Keratinocyte (primary cell): ENCODE measurements around the gene NRG3. TPM values are rescaled to one million over a fixed set of nuclear protein-coding genes. Genes with fewer than 3 reads are reported as not detected.

ENCODE experiments used
- DNase-seq: peaks from one replicate; pipeline ENCODE4 v3.0.0-alpha.2; 2011; ENCODE audit warnings: low read depth, missing footprints, low spot score
- FAIRE-seq: peaks from 2 replicates; lab custom pipeline; 2011; peaks lifted over from hg19 to GRCh38; lab: Jason Lieb, UNC
- H2AFZ ChIP-seq: 2 replicates; pipeline ENCODE4 v1.6.0; 2012; ENCODE audit warnings: low read length, control low read depth, inconsistent platforms; ENCODE audit not compliant: control insufficient read depth
- H3K27ac ChIP-seq: 2 replicates; pipeline ENCODE4 v1.5.1; 2011; ENCODE audit warnings: low read length; ENCODE audit not compliant: control insufficient read depth, insufficient read depth
- H3K27me3 ChIP-seq: 3 replicates; pipeline ENCODE4 v1.6.0; 2011; ENCODE audit warnings: low read length; ENCODE audit not compliant: control insufficient read depth, insufficient read depth; ENCODE audit errors: extremely low read depth
- H3K36me3 ChIP-seq, 2 experiments: 2 replicates in 1 of 2; 3 replicates in 1 of 2; pipeline ENCODE4 v1.5.1; 2011; ENCODE audit warnings: low read length in 2 of 2, mild to moderate bottlenecking in 1 of 2; ENCODE audit not compliant: control insufficient read depth in 2 of 2, insufficient read depth in 2 of 2; ENCODE audit errors: extremely low read depth in 1 of 2
- H3K4me1 ChIP-seq: 3 replicates; pipeline ENCODE4 v1.5.1; 2011; ENCODE audit warnings: low read length; ENCODE audit not compliant: control insufficient read depth, insufficient read depth; ENCODE audit errors: extremely low read depth
- H3K4me2 ChIP-seq: 3 replicates; pipeline ENCODE4 v1.6.0; 2011; ENCODE audit warnings: low read depth, low read length; ENCODE audit not compliant: control insufficient read depth, insufficient read depth; ENCODE audit errors: extremely low read depth
- H3K4me3 ChIP-seq, 3 experiments: fragments of 200-600 bp in 1 of 3; sonication (generic) in 1 of 3; 2 replicates in 2 of 3; 3 replicates in 1 of 3; pipeline ENCODE4 v1.5.1; 2011 to 2016; ENCODE audit warnings: low read length in 3 of 3, mild to moderate bottlenecking in 3 of 3, control low read depth in 2 of 3, inconsistent platforms in 1 of 3, low read depth in 1 of 3, mixed read lengths in 1 of 3, mixed run types in 1 of 3, moderate library complexity in 1 of 3; ENCODE audit not compliant: control insufficient read depth in 2 of 3, insufficient read depth in 2 of 3; ENCODE audit errors: extremely low read depth in 1 of 3
- H3K79me2 ChIP-seq: 2 replicates; pipeline ENCODE4 v1.6.0; 2012; ENCODE audit warnings: low read length; ENCODE audit not compliant: control insufficient read depth, insufficient read depth
- H3K9ac ChIP-seq: 3 replicates; pipeline ENCODE4 v1.6.0; 2011; ENCODE audit warnings: low read length; ENCODE audit not compliant: control insufficient read depth, insufficient read depth; ENCODE audit errors: extremely low read depth
- H3K9me1 ChIP-seq: 3 replicates; pipeline ENCODE4 v1.6.0; 2011; ENCODE audit warnings: low read length; ENCODE audit not compliant: control insufficient read depth, insufficient read depth; ENCODE audit errors: extremely low read depth
- H3K9me3 ChIP-seq: 2 replicates; pipeline ENCODE4 v1.5.1; 2012; ENCODE audit warnings: low read depth, low read length; ENCODE audit not compliant: control insufficient read depth
- H4K20me1 ChIP-seq: 3 replicates; pipeline ENCODE4 v1.6.0; 2011; ENCODE audit warnings: low read length; ENCODE audit not compliant: control insufficient read depth, insufficient read depth; ENCODE audit errors: extremely low read depth
- CTCF ChIP-seq, 3 experiments: IDR thresholded peaks in 1 of 3; conservative IDR thresholded peaks in 1 of 3; optimal IDR thresholded peaks in 1 of 3; 2 replicates in 2 of 3; 3 replicates in 1 of 3; pipeline versions ENCODE3 to v1.5.1; 2011; ENCODE audit warnings: low read length in 3 of 3, mild to moderate bottlenecking in 3 of 3, moderate library complexity in 2 of 3, control low read depth in 1 of 3, inconsistent platforms in 1 of 3; ENCODE audit not compliant: insufficient read depth in 2 of 3; ENCODE audit errors: extremely low read depth in 1 of 3
- EZH2 ChIP-seq: IDR thresholded peaks from one replicate; pipeline ENCODE4 v1.6.1; 2012; ENCODE audit warnings: inconsistent platforms, mild to moderate bottlenecking, low read length, moderate library complexity
- dilution Hi-C: fragments of 300-500 bp; cut with MboI; formaldehyde crosslinking; loops from one replicate; pipeline ENCODE4 v1.7.0; 2020; ENCODE audit warnings: low sequenced_read_pairs; ENCODE audit not compliant: extremely low pct_ligation_motif_present
- polyA plus RNA-seq, 5 experiments: library from polyadenylated mRNA; depleted of rRNA in 3 of 5; stranded (reverse) in 3 of 5; stranded (forward) in 1 of 5; unstranded in 1 of 5; fragments of >200 nt; gene quantifications; 1 replicate in 1 of 5; 2 replicates in 3 of 5; 3 replicates in 1 of 5; pipeline versions ENCODE4 v1.2.1 to v1.2.3, GENCODE V29; 2011 to 2012; ENCODE audit warnings: missing spikeins in 2 of 5, low read depth in 1 of 5, low replicate concordance in 1 of 5

The NRG3 gene
- polyA plus RNA-seq, 1 donor (not counting 4 experiments of a cell fraction or from before 2014, with no cell fraction given), result not detected

- Histone ChIP-seq H3K9ac (no peak overlapping the region), H3K27me3 (no peaks in the 10 kb centered on the region), H3K4me2 (no peak overlapping the region), H3K4me1 (no peaks in the 10 kb centered on the region), H3K27ac (no peak overlapping the region), H3K9me1 (no peaks in the 10 kb centered on the region), H3K4me3 (no peak overlapping the region), H3K36me3 (no peaks in the 10 kb centered on the region), H2AFZ (no peak overlapping the region), H4K20me1 (no peaks in the 10 kb centered on the region), H3K79me2 (no peaks in the 10 kb centered on the region), H3K9me3 (no peaks in the 10 kb centered on the region)
- no peak for DNase-seq
- dilution Hi-C loops, result no loop called here
- no peak for FAIRE-seq
- TF ChIP-seq CTCF (optimal IDR thresholded peaks at IDR 0.05 in 1 of 3, IDR thresholded peaks at IDR 0.05 in 1 of 3, conservative IDR thresholded peaks at IDR 0.05 in 1 of 3; ENCODE audit: extremely low read depth in 1 of 3, insufficient read depth in 2 of 3, low read length in 3 of 3), result no peak
- TF ChIP-seq EZH2, result no peak
Observed at GRCh38 chr10:82813856-82814255, 938.9 kb downstream of the NRG3 start.

- DNase-seq, result no peak
- no peaks in the 10 kb centered on the region for H3K9me3 ChIP-seq
- no peaks in the 10 kb centered on the region for H3K27me3 ChIP-seq
- no peaks in the 10 kb centered on the region for H3K4me1 ChIP-seq
- no peak for FAIRE-seq
- no peak overlapping the region for H3K4me3 ChIP-seq
- TF ChIP-seq EZH2 (no peak), CTCF (optimal IDR thresholded peaks at IDR 0.05 in 1 of 3, IDR thresholded peaks at IDR 0.05 in 1 of 3, conservative IDR thresholded peaks at IDR 0.05 in 1 of 3; ENCODE audit: extremely low read depth in 1 of 3, insufficient read depth in 2 of 3, low read length in 3 of 3) (no peak)
- dilution Hi-C loops, result no loop called here
- no peak overlapping the region for H2AFZ ChIP-seq
- no peaks in the 10 kb centered on the region for H3K79me2 ChIP-seq
- no peak overlapping the region for H3K4me2 ChIP-seq
- no peaks in the 10 kb centered on the region for H3K9me1 ChIP-seq
- H3K9ac ChIP-seq, result no peak overlapping the region
- no peaks in the 10 kb centered on the region for H3K36me3 ChIP-seq
- H3K27ac ChIP-seq, result no peak overlapping the region
- H4K20me1 ChIP-seq, result no peaks in the 10 kb centered on the region
Observed at GRCh38 chr10:82814635-82815034, 939.6 kb downstream of the NRG3 start.
